Vagina (tissue), 2 donors: ENCODE results near the gene TBC1D28. TPM values are rescaled to one million over a fixed set of nuclear protein-coding genes. Genes with fewer than 3 reads are reported as not detected.
"Not testable (repeated sequence)": the region's sequence is repeated elsewhere in the genome, so short reads cannot be mapped to it uniquely, and the experiment has no call there.

ENCODE experiments used
- DNase-seq, 2 donors: peaks; one replicate each; pipeline ENCODE4 v3.0.0-alpha.2; 2017; ENCODE audit errors: extremely low spot score in 2 of 2
- H3K27ac ChIP-seq: fragments of 200-600 bp; sonication (generic); one replicate; pipeline ENCODE4 v1.5.1; 2019
- H3K27me3 ChIP-seq: fragments of 200-600 bp; sonication (generic); one replicate; pipeline ENCODE4 v1.5.1; 2019
- H3K36me3 ChIP-seq, 2 donors: fragments of 200-600 bp; sonication (generic); one replicate each; pipeline ENCODE4 v1.5.1; 2017 to 2019
- H3K4me1 ChIP-seq: fragments of 200-600 bp; sonication (generic); one replicate; pipeline ENCODE4 v1.5.1; 2019
- H3K4me3 ChIP-seq, 2 donors: fragments of 200-600 bp; sonication (generic); 1 replicate in 1 of 2; 2 replicates in 1 of 2; pipeline ENCODE4 v1.5.1; 2016 to 2019
- H3K9me3 ChIP-seq: fragments of 200-600 bp; sonication (generic); one replicate; pipeline ENCODE4 v1.5.1; 2019
- CTCF ChIP-seq, 3 experiments: fragments of 450-650 bp in 2 of 3; fragments of 200-600 bp in 1 of 3; sonication (generic) in 1 of 3; IDR thresholded peaks; one replicate each; pipeline ENCODE4 v1.5.1; 2017 to 2019; ENCODE audit warnings: antibody characterized with exemption in 3 of 3, mild to moderate bottlenecking in 2 of 3, moderate library complexity in 2 of 3
- POLR2A ChIP-seq, 2 donors: fragments of 450-650 bp; IDR thresholded peaks; one replicate each; pipeline ENCODE4 v1.6.1; 2017; ENCODE audit warnings: antibody characterized with exemption in 2 of 2, mild to moderate bottlenecking in 2 of 2, moderate library complexity in 2 of 2
- POLR2AphosphoS5 ChIP-seq, 2 donors: sonication (generic); formaldehyde crosslinking; IDR thresholded peaks; one replicate each; pipeline ENCODE4 v1.9.0; 2017; ENCODE audit warnings: antibody characterized with exemption in 2 of 2, mild to moderate bottlenecking in 2 of 2, low read depth in 1 of 2; ENCODE audit not compliant: insufficient read depth in 1 of 2
- intact Hi-C: fragments of 100-400 bp; cut with DNase I; formaldehyde crosslinking; loops from one replicate; pipeline ENCODE4 v1.15.1; 2023
- total RNA-seq: library from RNA; depleted of rRNA; stranded (reverse); fragments of >200 nt; gene quantifications from one replicate; pipeline ENCODE4 v1.2.3, GENCODE V29; 2016

Gene TBC1D28
- total RNA-seq, 1 donor from 2014 or later = not detected

GRCh38 chr17:18638357-18638756, 5.8 kb downstream of the TBC1D28 start:
- intact Hi-C loops = not testable (repeated sequence)

GRCh38 chr17:18636237-18636636, 8.0 kb downstream of the TBC1D28 start:
- H3K27me3 ChIP-seq, H3K36me3 ChIP-seq, H3K9me3 ChIP-seq, DNase-seq, intact Hi-C loops, H3K4me3 ChIP-seq, H3K4me1 ChIP-seq, H3K27ac ChIP-seq: not testable (repeated sequence)

More at GRCh38 chr17:18638357-18638756, 5.8 kb downstream of the TBC1D28 start:
- not testable (repeated sequence) for H3K4me1 ChIP-seq, H3K36me3 ChIP-seq, H3K9me3 ChIP-seq, H3K27ac ChIP-seq, H3K27me3 ChIP-seq, H3K4me3 ChIP-seq, DNase-seq

DNA sequence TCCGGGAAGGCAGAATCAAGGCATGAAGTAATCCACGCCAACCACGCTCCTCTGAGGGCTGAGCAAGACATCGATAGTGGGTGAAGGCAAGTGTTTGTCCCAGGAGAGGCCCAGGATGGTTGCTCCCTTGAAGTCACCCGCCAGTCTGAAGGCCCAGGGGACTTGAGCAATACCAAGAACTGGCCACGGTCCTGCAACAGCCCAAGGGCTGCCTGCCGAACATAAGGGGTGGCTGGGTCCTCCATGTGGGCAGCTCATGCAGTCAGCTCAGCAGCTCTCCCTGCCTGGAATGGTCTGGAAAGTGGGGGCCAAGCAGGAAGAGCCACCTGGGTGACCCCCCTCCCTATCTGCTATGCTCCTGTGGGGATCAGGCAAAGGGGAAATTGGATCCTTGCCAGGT, 8.4 kb downstream of the TBC1D28 start:
- H3K27me3 ChIP-seq, H3K27ac ChIP-seq, H3K9me3 ChIP-seq, H3K36me3 ChIP-seq, intact Hi-C loops, DNase-seq, H3K4me1 ChIP-seq, H3K4me3 ChIP-seq: not testable (repeated sequence)

DNA sequence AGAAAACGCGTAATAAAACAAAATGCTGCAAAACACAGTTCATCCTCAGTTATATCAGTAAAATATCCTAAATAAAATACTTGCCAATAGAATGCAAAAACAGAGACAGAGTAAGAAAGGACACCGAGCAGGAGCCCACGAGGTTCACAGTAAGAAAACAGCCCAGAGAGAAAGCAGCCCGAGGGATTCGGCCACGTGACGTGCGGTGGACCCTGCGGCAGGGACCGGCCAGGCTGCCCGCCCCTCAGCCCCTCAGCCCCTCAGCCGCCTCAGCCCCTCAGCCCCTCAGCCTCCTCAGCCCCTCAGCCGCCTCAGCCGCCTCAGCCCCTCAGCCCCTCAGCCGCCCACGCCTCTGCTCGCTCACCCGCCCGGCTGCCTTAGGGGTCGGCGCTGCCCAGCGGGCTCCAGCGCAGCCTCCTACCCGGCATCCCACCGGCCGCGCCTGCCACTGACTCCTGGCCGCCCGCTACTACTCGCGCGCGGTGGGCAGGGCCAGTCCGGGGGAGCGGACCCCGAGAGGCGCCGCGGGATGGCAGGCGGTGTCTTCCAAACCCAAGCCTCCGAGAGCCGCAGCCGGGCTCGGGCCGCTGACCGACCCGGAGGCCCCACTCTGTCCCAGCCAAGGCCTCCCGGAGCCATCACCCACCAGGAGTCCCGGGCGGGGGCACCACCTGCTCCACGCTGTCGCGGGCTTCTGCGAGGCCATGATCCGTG, 9.5 kb downstream of the TBC1D28 start:
- H3K4me3 ChIP-seq = peak overlapping the region in 1 of 2 donors; percentile 33
- H3K27me3 ChIP-seq, H3K4me1 ChIP-seq, DNase-seq, H3K27ac ChIP-seq, H3K9me3 ChIP-seq, H3K36me3 ChIP-seq, intact Hi-C loops: not testable (repeated sequence)

- Histone ChIP-seq H3K4me3 (no peak overlapping the region), H3K36me3 (no peaks in the 10 kb centered on the region), H3K9me3 (no peaks in the 10 kb centered on the region), H3K27ac (no peak overlapping the region), H3K4me1 (no peaks in the 10 kb centered on the region), H3K27me3 (no peaks in the 10 kb centered on the region)
- intact Hi-C loops = no loop called here
- no peak for DNase-seq
- no peak for TF ChIP-seq POLR2AphosphoS5 (IDR thresholded peaks at IDR 0.05; ENCODE audit: insufficient read depth in 1 of 2, low read depth in 1 of 2)
- TF ChIP-seq CTCF (IDR thresholded peaks at IDR 0.05) = no peak
- no peak for TF ChIP-seq POLR2A (IDR thresholded peaks at IDR 0.05)
Observed at GRCh38 chr17:18626152-18626870, 17.9 kb downstream of the TBC1D28 start.

DNA sequence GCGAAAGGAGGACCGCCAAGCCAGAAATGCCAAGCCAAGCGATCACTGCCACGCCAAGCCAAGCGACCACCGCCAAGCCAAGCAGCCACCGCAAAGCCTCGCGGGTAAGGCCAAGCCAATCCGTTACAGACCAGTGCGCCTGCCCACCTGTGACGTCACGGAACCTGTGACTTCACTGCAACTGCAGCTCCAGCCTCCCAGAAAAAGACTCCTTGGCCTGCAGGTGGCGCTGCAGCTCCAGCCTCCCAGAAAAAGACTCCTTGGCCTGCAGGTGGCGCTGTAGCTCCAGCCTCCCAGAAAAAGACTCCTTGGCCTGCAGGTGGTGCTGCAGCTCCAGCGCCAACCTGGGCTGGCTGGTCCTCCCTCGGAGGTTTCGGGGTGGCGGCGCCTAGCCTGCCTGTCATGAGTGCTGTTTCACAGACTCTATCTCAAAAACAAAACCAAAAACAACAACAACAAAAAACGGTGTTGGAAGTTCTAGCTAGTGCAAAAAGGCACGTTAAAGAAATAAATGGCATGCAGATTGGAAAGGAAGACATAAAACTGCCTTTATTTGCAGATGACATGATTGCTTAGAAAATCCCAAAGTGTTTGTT, 18.6 kb downstream of the TBC1D28 start:
- intact Hi-C loops, H3K36me3 ChIP-seq, H3K27ac ChIP-seq, H3K9me3 ChIP-seq, DNase-seq, H3K27me3 ChIP-seq, H3K4me1 ChIP-seq: not testable (repeated sequence)
- peak overlapping the region; percentile 28 to 36 for H3K4me3 ChIP-seq
- peak; percentile 82 to 96 (median 94) for TF ChIP-seq CTCF (IDR thresholded peaks at IDR 0.05)
- peak in 1 of 2 donors; percentile 40 for TF ChIP-seq POLR2AphosphoS5 (IDR thresholded peaks at IDR 0.05; ENCODE audit: insufficient read depth in 1 of 2, low read depth in 1 of 2)
- TF ChIP-seq POLR2A (IDR thresholded peaks at IDR 0.05) = peak in 1 of 2 donors; percentile 45

DNA sequence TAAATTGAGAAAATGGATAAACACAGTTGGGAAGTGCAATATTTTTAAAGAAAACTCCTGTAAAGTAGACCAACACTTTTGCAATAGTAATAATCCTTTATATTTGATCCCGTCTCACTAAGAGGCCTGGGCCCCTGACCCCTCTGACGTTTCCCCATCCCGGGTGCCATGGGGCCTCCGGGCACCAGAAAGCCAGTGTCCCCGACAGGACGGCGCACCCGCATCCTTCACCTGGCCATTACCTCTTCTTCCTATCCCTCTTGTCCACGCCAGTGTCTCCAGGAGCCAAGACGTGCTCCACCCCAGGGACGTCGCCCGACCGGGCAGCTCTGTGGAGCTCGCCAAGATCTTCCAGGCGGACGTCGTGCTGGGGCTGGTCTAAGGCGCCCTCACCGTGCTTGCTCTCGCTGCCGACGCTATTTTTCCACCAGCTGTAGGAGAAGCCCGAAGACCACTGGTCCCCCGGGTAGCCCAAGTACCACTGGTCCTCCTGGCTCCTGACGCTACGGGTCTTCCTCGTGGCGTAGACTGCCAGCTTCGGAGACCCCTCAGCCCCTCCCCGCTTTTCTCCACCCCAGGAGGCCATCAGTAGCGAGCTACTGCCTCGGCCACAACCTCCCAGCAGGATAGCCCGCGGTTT, 19.2 kb downstream of the TBC1D28 start:
- H3K9me3 ChIP-seq, intact Hi-C loops, H3K27ac ChIP-seq, H3K36me3 ChIP-seq, H3K27me3 ChIP-seq, DNase-seq, H3K4me1 ChIP-seq: not testable (repeated sequence)
- peak overlapping the region; percentile 28 to 36 for H3K4me3 ChIP-seq

- H3K4me1 ChIP-seq, intact Hi-C loops, H3K36me3 ChIP-seq, H3K27ac ChIP-seq, H3K27me3 ChIP-seq, DNase-seq, H3K4me3 ChIP-seq, H3K9me3 ChIP-seq: not testable (repeated sequence)
Observed at GRCh38 chr17:18617613-18618012, 26.6 kb downstream of the TBC1D28 start.

DNA sequence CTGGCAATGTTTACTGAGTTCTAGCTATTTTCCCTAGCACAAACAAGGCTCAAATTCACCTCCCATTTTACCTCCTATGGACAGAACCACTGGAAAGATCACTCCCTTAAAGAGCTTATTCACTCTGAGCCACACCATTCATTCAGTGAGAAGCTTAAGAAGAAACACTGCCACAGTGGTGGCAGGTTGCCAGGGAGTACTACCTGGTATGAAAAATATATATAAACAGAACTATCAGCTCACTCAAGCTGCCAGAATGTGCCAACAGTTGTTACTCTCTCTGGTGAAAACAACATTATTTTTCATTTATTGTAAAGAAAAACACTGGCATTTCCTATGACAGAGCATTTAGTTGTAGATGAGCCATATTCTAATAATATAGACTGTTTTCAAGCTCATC, 31.2 kb downstream of the TBC1D28 start:
- H3K27me3 ChIP-seq, H3K9me3 ChIP-seq, H3K27ac ChIP-seq, intact Hi-C loops, H3K36me3 ChIP-seq, H3K4me1 ChIP-seq, H3K4me3 ChIP-seq, DNase-seq: not testable (repeated sequence)

- H3K4me1 ChIP-seq, H3K36me3 ChIP-seq, H3K9me3 ChIP-seq, H3K27ac ChIP-seq, intact Hi-C loops, H3K4me3 ChIP-seq, DNase-seq, H3K27me3 ChIP-seq: not testable (repeated sequence)
Observed at GRCh38 chr17:18593138-18593537, 51.1 kb downstream of the TBC1D28 start.
